ENCODE measurements around the gene QTRT2.

QTRT2 gene

GRCh38 chr3:114095796-114096195 is 39.3 kb downstream of the QTRT2 start:
- TF ChIP-seq SNAI2 (CRISPR knock-in tag; IDR thresholded peaks at IDR 0.05), result no peak
- TF ChIP-seq ZNF565 (CRISPR knock-in tag; conservative IDR thresholded peaks at IDR 0.05; ENCODE audit: low read depth), result no peak
- no peak for TF ChIP-seq ZC3H10 (CRISPR knock-in tag; IDR thresholded peaks at IDR 0.05)
- ATAC-seq, result no peak

- ATAC-seq, result no peak
- TF ChIP-seq ZNF565 (CRISPR knock-in tag; conservative IDR thresholded peaks at IDR 0.05; ENCODE audit: low read depth) (no peak), PATZ1 (CRISPR knock-in tag; IDR thresholded peaks at IDR 0.05; ENCODE audit: borderline replicate concordance) (no peak), PPARA (CRISPR knock-in tag; IDR thresholded peaks at IDR 0.05; ENCODE audit: borderline replicate concordance) (no peak), ZC3H10 (CRISPR knock-in tag; IDR thresholded peaks at IDR 0.05) (no peak), ZNF8 (CRISPR knock-in tag; IDR thresholded peaks at IDR 0.05) (no peak)
Observed at GRCh38 chr3:114101101-114101500, 44.6 kb downstream of the QTRT2 start.

GRCh38 chr3:114103181-114103580 is 46.6 kb downstream of the QTRT2 start:
- ATAC-seq, result no peak
- TF ChIP-seq TCF4 (CRISPR knock-in tag; IDR thresholded peaks at IDR 0.05; ENCODE audit: borderline replicate concordance) (no peak), OSR1 (CRISPR knock-in tag; IDR thresholded peaks at IDR 0.05) (no peak), ZNF565 (CRISPR knock-in tag; conservative IDR thresholded peaks at IDR 0.05; ENCODE audit: low read depth) (no peak), ZNF8 (CRISPR knock-in tag; IDR thresholded peaks at IDR 0.05) (no peak), ZNF70 (CRISPR knock-in tag; IDR thresholded peaks at IDR 0.05) (no peak)

GRCh38 chr3:114103858-114104257 is 47.3 kb downstream of the QTRT2 start:
- ATAC-seq, result no peak
- no peak for TF ChIP-seq ZNF8 (CRISPR knock-in tag; IDR thresholded peaks at IDR 0.05)
- TF ChIP-seq OSR1 (CRISPR knock-in tag; IDR thresholded peaks at IDR 0.05), result no peak
- no peak for TF ChIP-seq BACH2 (CRISPR knock-in tag; IDR thresholded peaks at IDR 0.05; ENCODE audit: borderline replicate concordance)
- no peak for TF ChIP-seq ZNF565 (CRISPR knock-in tag; conservative IDR thresholded peaks at IDR 0.05; ENCODE audit: low read depth)
- TF ChIP-seq ISL1 (CRISPR knock-in tag; IDR thresholded peaks at IDR 0.05), result no peak
- TF ChIP-seq TOX (CRISPR knock-in tag; IDR thresholded peaks at IDR 0.05; ENCODE audit: borderline replicate concordance), result no peak

- ATAC-seq, result no peak
- no peak for TF ChIP-seq GLIS3 (CRISPR knock-in tag; IDR thresholded peaks at IDR 0.05)
- TF ChIP-seq ZFP30 (CRISPR knock-in tag; IDR thresholded peaks at IDR 0.05), result no peak
- TF ChIP-seq ZNF8 (CRISPR knock-in tag; IDR thresholded peaks at IDR 0.05), result no peak
- no peak for TF ChIP-seq CSDC2 (CRISPR knock-in tag; IDR thresholded peaks at IDR 0.05)
- TF ChIP-seq TOX (CRISPR knock-in tag; IDR thresholded peaks at IDR 0.05; ENCODE audit: borderline replicate concordance), result no peak
- TF ChIP-seq ZNF565 (CRISPR knock-in tag; conservative IDR thresholded peaks at IDR 0.05; ENCODE audit: low read depth), result no peak
Observed at GRCh38 chr3:114104414-114104813, 47.9 kb downstream of the QTRT2 start.

- no peak for ATAC-seq
- TF ChIP-seq RARB (CRISPR knock-in tag; IDR thresholded peaks at IDR 0.05) (no peak), ESRRG (CRISPR knock-in tag; IDR thresholded peaks at IDR 0.05) (no peak), BACH2 (CRISPR knock-in tag; IDR thresholded peaks at IDR 0.05; ENCODE audit: borderline replicate concordance) (no peak), ARNTL (CRISPR knock-in tag; IDR thresholded peaks at IDR 0.05; ENCODE audit: borderline replicate concordance, low read depth) (no peak), ZC3H10 (CRISPR knock-in tag; IDR thresholded peaks at IDR 0.05) (no peak), ZNF8 (CRISPR knock-in tag; IDR thresholded peaks at IDR 0.05) (no peak), PATZ1 (CRISPR knock-in tag; IDR thresholded peaks at IDR 0.05; ENCODE audit: borderline replicate concordance) (no peak), ZNF565 (CRISPR knock-in tag; conservative IDR thresholded peaks at IDR 0.05; ENCODE audit: low read depth) (no peak), GLIS3 (CRISPR knock-in tag; IDR thresholded peaks at IDR 0.05) (no peak), OSR1 (CRISPR knock-in tag; IDR thresholded peaks at IDR 0.05) (no peak), POU6F1 (CRISPR knock-in tag; IDR thresholded peaks at IDR 0.05; ENCODE audit: borderline replicate concordance, low read depth) (no peak), TSHZ2 (CRISPR knock-in tag; IDR thresholded peaks at IDR 0.05) (no peak), ZFP30 (CRISPR knock-in tag; IDR thresholded peaks at IDR 0.05) (no peak), ISL1 (CRISPR knock-in tag; IDR thresholded peaks at IDR 0.05) (no peak), ZFP3 (CRISPR knock-in tag; IDR thresholded peaks at IDR 0.05) (no peak), PPARA (CRISPR knock-in tag; IDR thresholded peaks at IDR 0.05; ENCODE audit: borderline replicate concordance) (no peak), TCF4 (CRISPR knock-in tag; IDR thresholded peaks at IDR 0.05; ENCODE audit: borderline replicate concordance) (no peak)
Observed at GRCh38 chr3:114108137-114108536, 51.6 kb downstream of the QTRT2 start.
